Activated gamma-delta T cell treated with anti-CD3 and anti-CD28 coated beads, Interleukin-2, amount 50 U/mL, for 16 hours (primary cell): ENCODE data around the gene BNIP3.
"Not testable (repeated sequence)": the region's sequence is repeated elsewhere in the genome, so short reads cannot be mapped to it uniquely, and the experiment has no call there.

Experiments used
- DNase-seq: peaks from one replicate; pipeline ENCODE4 v3.0.0-alpha.2; 2020; ENCODE audit warnings: low read depth

The BNIP3 gene

GRCh38 chr10:132001238-132001972 lies 19.7 kb upstream of the BNIP3 start:
- no peak for DNase-seq

- DNase-seq = no peak
Measured at GRCh38 chr10:131998845-131999681, 17.3 kb upstream of the BNIP3 start.

GRCh38 chr10:131998050-131998844 lies 16.5 kb upstream of the BNIP3 start:
- DNase-seq = no peak

- no peak for DNase-seq
Measured at GRCh38 chr10:131997366-131998049, 15.8 kb upstream of the BNIP3 start.

- no peak for DNase-seq
Measured at GRCh38 chr10:131996466-131997365, 15.0 kb upstream of the BNIP3 start.

- no peak for DNase-seq
Measured at GRCh38 chr10:131994435-131994834, 12.7 kb upstream of the BNIP3 start.

GRCh38 chr10:131993275-131993674 lies 11.6 kb upstream of the BNIP3 start:
- no peak for DNase-seq

GRCh38 chr10:131991726-131992125 lies 10.0 kb upstream of the BNIP3 start:
- no peak for DNase-seq

- DNase-seq = not testable (repeated sequence)
Measured at GRCh38 chr10:131987786-131988185, 6.1 kb upstream of the BNIP3 start.

- not testable (repeated sequence) for DNase-seq
Measured at GRCh38 chr10:131987301-131987700, 5.6 kb upstream of the BNIP3 start.

- not testable (repeated sequence) for DNase-seq
Measured at GRCh38 chr10:131986851-131987250, 5.1 kb upstream of the BNIP3 start.

- no peak for DNase-seq
Measured at GRCh38 chr10:131983780-131984179, 2.1 kb upstream of the BNIP3 start.

- no peak for DNase-seq
Measured at GRCh38 chr10:131982796-131983195, 1.1 kb upstream of the BNIP3 start.

GRCh38 chr10:131982185-131982756 lies 548 bp upstream of the BNIP3 start:
- DNase-seq = no peak

- DNase-seq = no peak
Measured at GRCh38 chr10:131980761-131981428, 828 bp downstream of the BNIP3 start.

- no peak for DNase-seq
Measured at GRCh38 chr10:131980321-131980720, 1.4 kb downstream of the BNIP3 start.

- DNase-seq = no peak
Measured at GRCh38 chr10:131979821-131980270, 1.9 kb downstream of the BNIP3 start.

- DNase-seq = no peak
Measured at GRCh38 chr10:131979336-131979735, 2.4 kb downstream of the BNIP3 start.

GRCh38 chr10:131978851-131979250 lies 2.9 kb downstream of the BNIP3 start:
- DNase-seq = no peak

- no peak for DNase-seq
Measured at GRCh38 chr10:131978366-131978765, 3.4 kb downstream of the BNIP3 start.
